Endothelial cell of umbilical vein (primary cell): ENCODE data around the gene CLEC16A. TPM values are rescaled to one million over a fixed set of nuclear protein-coding genes. Genes with fewer than 3 reads are reported as not detected.

ENCODE experiments used
- BruUV-seq: library from RNA; stranded (reverse); fragments of 400-500 nt; replicated peaks from 2 replicates; lab custom pipeline; 2021; lab: Mats Ljungman, UMichigan
- CTCF ChIA-PET: fragments of 300-600, 350-600 bp; sonication (Branson Sonifier 250); formaldehyde crosslinking; loops from one replicate; lab custom pipeline; 2021; ENCODE audit warnings: antibody characterized with exemption, inconsistent platforms; lab: Charles Lee
- POLR2A ChIA-PET: fragments of 300-600, 350-600 bp; sonication (Branson Sonifier 250); formaldehyde crosslinking; loops from one replicate; lab custom pipeline; 2021; ENCODE audit warnings: antibody characterized with exemption, inconsistent platforms; lab: Charles Lee
- DNase-seq: peaks from one replicate; pipeline ENCODE4 v3.0.0-alpha.2; 2011; ENCODE audit warnings: low read depth, low spot score
- FAIRE-seq: peaks from 2 replicates; lab custom pipeline; 2011; peaks lifted over from hg19 to GRCh38; lab: Jason Lieb, UNC
- H2AFZ ChIP-seq: 2 replicates; pipeline ENCODE4 v1.6.0; 2012; ENCODE audit warnings: low read depth, low read length, control low read depth, inconsistent platforms
- H3K27ac ChIP-seq: 2 replicates; pipeline ENCODE4 v1.5.1; 2011; ENCODE audit warnings: low read depth, mild to moderate bottlenecking, control low read depth, low read length, moderate library complexity; ENCODE audit not compliant: insufficient read depth
- H3K27me3 ChIP-seq, 2 experiments: 2 replicates each; pipeline versions ENCODE4 v1.6.0 to v1.6.1; 2011; ENCODE audit warnings: low read length in 2 of 2, mixed read lengths in 1 of 2; ENCODE audit not compliant: control insufficient read depth in 2 of 2, insufficient read depth in 2 of 2
- H3K36me3 ChIP-seq, 2 experiments: 2 replicates in 1 of 2; 3 replicates in 1 of 2; pipeline ENCODE4 v1.5.1; 2011; ENCODE audit warnings: low read length in 2 of 2, mild to moderate bottlenecking in 1 of 2, moderate library complexity in 1 of 2; ENCODE audit not compliant: control insufficient read depth in 2 of 2, insufficient read depth in 2 of 2; ENCODE audit errors: extremely low read depth in 1 of 2
- H3K4me1 ChIP-seq: 3 replicates; pipeline ENCODE4 v1.5.1; 2011; ENCODE audit warnings: mild to moderate bottlenecking, low read length; ENCODE audit not compliant: control insufficient read depth, insufficient read depth; ENCODE audit errors: extremely low read depth
- H3K4me2 ChIP-seq: 2 replicates; pipeline ENCODE4 v1.6.1; 2011; ENCODE audit warnings: low read length, control low read depth, mixed read lengths; ENCODE audit not compliant: insufficient read depth
- H3K4me3 ChIP-seq, 3 experiments: fragments of 200-600 bp in 1 of 3; sonication (generic), shearing (Covaris generic) in 1 of 3; replicated peaks in 1 of 3; 2 replicates each; pipeline ENCODE4 v1.5.1; 2011 to 2016; ENCODE audit warnings: control low read depth in 3 of 3, low read length in 3 of 3, mild to moderate bottlenecking in 2 of 3, inconsistent platforms in 1 of 3, low read depth in 1 of 3, moderate library complexity in 1 of 3; ENCODE audit not compliant: insufficient read depth in 1 of 3
- H3K79me2 ChIP-seq: 2 replicates; pipeline ENCODE4 v1.6.0; 2012; ENCODE audit warnings: low read length, inconsistent platforms; ENCODE audit not compliant: control insufficient read depth, insufficient read depth
- H3K9ac ChIP-seq: replicated peaks from 2 replicates; pipeline ENCODE3; 2011; ENCODE audit warnings: low read length, control low read depth; ENCODE audit not compliant: insufficient read depth; ENCODE audit errors: extremely low read depth
- H3K9me1 ChIP-seq: replicated peaks from 3 replicates; pipeline ENCODE4 v1.6.0; 2011; ENCODE audit warnings: mild to moderate bottlenecking, low read length; ENCODE audit not compliant: control insufficient read depth, insufficient read depth; ENCODE audit errors: extremely low read depth
- H3K9me3 ChIP-seq: replicated peaks from 2 replicates; pipeline ENCODE4 v1.5.1; 2012; ENCODE audit warnings: low read length, inconsistent platforms; ENCODE audit not compliant: control insufficient read depth, insufficient read depth
- H4K20me1 ChIP-seq: replicated peaks from 2 replicates; pipeline ENCODE3; 2011; ENCODE audit warnings: mild to moderate bottlenecking, low read length; ENCODE audit not compliant: control insufficient read depth, insufficient read depth; ENCODE audit errors: extremely low read depth
- MAX ChIP-seq: IDR thresholded peaks from 2 replicates; pipeline ENCODE4 v1.6.1; 2011; ENCODE audit not compliant: insufficient read depth, insufficient read length
- MYC ChIP-seq: IDR thresholded peaks from one replicate; pipeline ENCODE4 v1.6.1; 2011; ENCODE audit warnings: mild to moderate bottlenecking, low read depth, low read length
- dilution Hi-C: fragments of 300-500 bp; cut with MboI; formaldehyde crosslinking; loops from one replicate; pipeline ENCODE4 v1.15.0; 2019; ENCODE audit warnings: low sequenced_read_pairs; ENCODE audit not compliant: extremely low pct_ligation_motif_present
- intact Hi-C: fragments of 100-400 bp; cut with micrococcal nuclease; formaldehyde crosslinking; loops from one replicate; pipeline ENCODE4 v1.10.0; 2022
- polyA plus RNA-seq, 4 experiments: library from polyadenylated mRNA; depleted of rRNA in 3 of 4; stranded (reverse) in 3 of 4; unstranded in 1 of 4; fragments of >200 nt; gene quantifications; 2 replicates each; pipeline versions ENCODE4 v1.2.1 to v1.2.3, GENCODE V29; 2011 to 2012; ENCODE audit warnings: missing spikeins in 1 of 4
- total RNA-seq: library from RNA; stranded (reverse); gene quantifications from 2 replicates; pipeline ENCODE4 v1.2.3, GENCODE V29; 2021

CLEC16A gene
- total and polyA plus RNA-seq, 2 donors (not counting 3 experiments of a cell fraction or from before 2014, with no cell fraction given), result 11.4 to 23.3 TPM

GRCh38 chr16:11225677-11226549 is 281.5 kb downstream of the CLEC16A start:
- dilution Hi-C loops, result no loop called here
- intact Hi-C loops, result no loop called here
- H3K9ac ChIP-seq, result no peak overlapping the region

GRCh38 chr16:11229432-11229831 is 285.1 kb downstream of the CLEC16A start:
- H3K9me3 ChIP-seq, result no peaks in the 10 kb centered on the region
- H3K36me3 ChIP-seq, result no peaks in the 10 kb centered on the region
- dilution Hi-C loops, result no loop called here
- no peak overlapping the region for H3K27ac ChIP-seq
- no TSS peak for BruUV-seq
- intact Hi-C loops, result no loop called here
- ChIA-PET CTCF (interaction anchor here (1.5 kb wide), 1 partner anchor 26 kb away, joined by 5 read pairs; the partner anchor contains the start of gene SOCS1), POLR2A (no interaction called here)
- H4K20me1 ChIP-seq, result no peaks in the 10 kb centered on the region
- no peaks in the 10 kb centered on the region for H3K9me1 ChIP-seq
- H3K4me2 ChIP-seq, result no peak overlapping the region
- no peak overlapping the region for H3K9ac ChIP-seq
- no peaks in the 10 kb centered on the region for H3K79me2 ChIP-seq
- H3K4me1 ChIP-seq, result no peaks in the 10 kb centered on the region
- H3K4me3 ChIP-seq, result no peak overlapping the region
- no peaks in the 10 kb centered on the region for H3K27me3 ChIP-seq
- DNase-seq, result no peak
- no peak overlapping the region for H2AFZ ChIP-seq
- no peak for FAIRE-seq
- no peak for TF ChIP-seq MYC

More at GRCh38 chr16:11225677-11226549, 281.5 kb downstream of the CLEC16A start:
- no peaks in the 10 kb centered on the region for H3K27me3 ChIP-seq
- DNase-seq (no peak), FAIRE-seq (no peak)
- H3K9me1 ChIP-seq, result no peaks in the 10 kb centered on the region
- no peaks in the 10 kb centered on the region for H3K36me3 ChIP-seq
- BruUV-seq, result no TSS peak
- H4K20me1 ChIP-seq, result no peaks in the 10 kb centered on the region
- no peak overlapping the region for H2AFZ ChIP-seq
- ChIA-PET CTCF (no interaction called here), POLR2A (no interaction called here)
- H3K4me3 ChIP-seq, result no peak overlapping the region
- TF ChIP-seq MAX, result no peak
- no peaks in the 10 kb centered on the region for H3K9me3 ChIP-seq
- H3K27ac ChIP-seq, result no peak overlapping the region
- H3K79me2 ChIP-seq, result no peaks in the 10 kb centered on the region
- no peak overlapping the region for H3K4me2 ChIP-seq
- no peaks in the 10 kb centered on the region for H3K4me1 ChIP-seq
